ENCODE measurements around the gene LRCH2. TPM values are rescaled to one million over a fixed set of nuclear protein-coding genes. Genes with fewer than 3 reads are reported as not detected.

The LRCH2 gene
- total and polyA plus RNA-seq, 2 donors from 2014 or later, result 0.86 to 2.4 TPM

GRCh38 chrX:115134382-115134781 is 99.5 kb downstream of the LRCH2 start:
- Histone ChIP-seq H3K9ac (ENCODE audit: low read length in 3 of 3) (no peak overlapping the region), H3K27me3 (ENCODE audit: control insufficient read depth, insufficient read depth, low read length) (no peaks in the 10 kb centered on the region), H3K9me3 (ENCODE audit: control insufficient read depth in 2 of 3, insufficient read depth in 1 of 3, low read length in 3 of 3) (no peaks in the 10 kb centered on the region), H3K4me1 (ENCODE audit: control insufficient read depth in 2 of 3, insufficient read depth in 2 of 3, low read depth in 1 of 3, low read length in 3 of 3) (no peaks in the 10 kb centered on the region), H3K27ac (ENCODE audit: low read depth in 2 of 2, low read length in 2 of 2) (no peak overlapping the region), H3K36me3 (ENCODE audit: control insufficient read depth in 2 of 3, insufficient read depth in 3 of 3, low read length in 3 of 3) (no peaks in the 10 kb centered on the region), H3K4me3 (ENCODE audit: low read length in 3 of 3) (no peak overlapping the region)
- no peak for DNase-seq
- TF ChIP-seq, protein P1, sequence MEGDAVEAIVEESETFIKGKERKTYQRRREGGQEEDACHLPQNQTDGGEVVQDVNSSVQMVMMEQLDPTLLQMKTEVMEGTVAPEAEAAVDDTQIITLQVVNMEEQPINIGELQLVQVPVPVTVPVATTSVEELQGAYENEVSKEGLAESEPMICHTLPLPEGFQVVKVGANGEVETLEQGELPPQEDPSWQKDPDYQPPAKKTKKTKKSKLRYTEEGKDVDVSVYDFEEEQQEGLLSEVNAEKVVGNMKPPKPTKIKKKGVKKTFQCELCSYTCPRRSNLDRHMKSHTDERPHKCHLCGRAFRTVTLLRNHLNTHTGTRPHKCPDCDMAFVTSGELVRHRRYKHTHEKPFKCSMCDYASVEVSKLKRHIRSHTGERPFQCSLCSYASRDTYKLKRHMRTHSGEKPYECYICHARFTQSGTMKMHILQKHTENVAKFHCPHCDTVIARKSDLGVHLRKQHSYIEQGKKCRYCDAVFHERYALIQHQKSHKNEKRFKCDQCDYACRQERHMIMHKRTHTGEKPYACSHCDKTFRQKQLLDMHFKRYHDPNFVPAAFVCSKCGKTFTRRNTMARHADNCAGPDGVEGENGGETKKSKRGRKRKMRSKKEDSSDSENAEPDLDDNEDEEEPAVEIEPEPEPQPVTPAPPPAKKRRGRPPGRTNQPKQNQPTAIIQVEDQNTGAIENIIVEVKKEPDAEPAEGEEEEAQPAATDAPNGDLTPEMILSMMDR (IDR thresholded peaks at IDR 0.05; ENCODE audit: borderline replicate concordance, extremely low read depth, insufficient read depth), result no peak
- intact Hi-C loops (cut with DNase I), result no loop called here
- FAIRE-seq, result no peak

- no peaks in the 10 kb centered on the region for H3K27me3 ChIP-seq (ENCODE audit: control insufficient read depth, insufficient read depth, low read length)
- TF ChIP-seq, protein P1 (IDR thresholded peaks at IDR 0.05; ENCODE audit: borderline replicate concordance, extremely low read depth, insufficient read depth), result no peak
- H3K36me3 ChIP-seq (ENCODE audit: control insufficient read depth in 2 of 3, insufficient read depth in 3 of 3, low read length in 3 of 3), result no peaks in the 10 kb centered on the region
- H3K9me3 ChIP-seq (ENCODE audit: control insufficient read depth in 2 of 3, insufficient read depth in 1 of 3, low read length in 3 of 3), result no peaks in the 10 kb centered on the region
- no peak overlapping the region for H3K4me3 ChIP-seq (ENCODE audit: low read length in 3 of 3)
- no peaks in the 10 kb centered on the region for H3K4me1 ChIP-seq (ENCODE audit: control insufficient read depth in 2 of 3, insufficient read depth in 2 of 3, low read depth in 1 of 3, low read length in 3 of 3)
- intact Hi-C loops (cut with DNase I), result no loop called here
- DNase-seq, result no peak
- no peak overlapping the region for H3K9ac ChIP-seq (ENCODE audit: low read length in 3 of 3)
- no peak overlapping the region for H3K27ac ChIP-seq (ENCODE audit: low read depth in 2 of 2, low read length in 2 of 2)
- FAIRE-seq, result no peak
Measured at GRCh38 chrX:115112411-115112810, 121.5 kb downstream of the LRCH2 start.

DNA sequence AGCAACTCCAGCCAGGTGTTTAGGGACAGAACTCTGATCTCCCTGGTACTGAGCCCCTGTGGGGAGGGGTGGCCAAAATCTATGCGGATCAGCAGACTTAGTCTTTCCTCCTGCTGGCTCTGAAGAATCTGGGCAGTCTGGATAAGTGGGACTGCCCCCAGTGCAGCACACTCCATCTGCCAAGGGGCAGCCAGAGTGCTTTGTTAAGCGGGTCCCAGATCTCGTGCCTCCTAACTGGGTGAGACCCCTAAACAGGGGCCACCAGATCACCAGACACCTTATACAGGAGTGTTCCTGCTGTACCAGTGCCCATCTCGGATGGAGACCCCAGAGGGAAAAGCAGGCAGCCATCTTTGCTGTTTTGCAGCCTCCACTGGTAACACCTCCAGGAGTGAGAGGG is 135.0 kb downstream of the LRCH2 start:
- Histone ChIP-seq H3K36me3 (ENCODE audit: control insufficient read depth in 2 of 3, insufficient read depth in 3 of 3, low read length in 3 of 3) (no peaks in the 10 kb centered on the region), H3K27me3 (ENCODE audit: control insufficient read depth, insufficient read depth, low read length) (no peaks in the 10 kb centered on the region), H3K27ac (ENCODE audit: low read depth in 2 of 2, low read length in 2 of 2) (no peak overlapping the region), H3K4me1 (ENCODE audit: control insufficient read depth in 2 of 3, insufficient read depth in 2 of 3, low read depth in 1 of 3, low read length in 3 of 3) (no peaks in the 10 kb centered on the region), H3K9ac (ENCODE audit: low read length in 3 of 3) (no peak overlapping the region), H3K9me3 (ENCODE audit: control insufficient read depth in 2 of 3, insufficient read depth in 1 of 3, low read length in 3 of 3) (no peaks in the 10 kb centered on the region), H3K4me3 (ENCODE audit: low read length in 3 of 3) (no peak overlapping the region)
- no peak for DNase-seq
- no peak for FAIRE-seq
- TF ChIP-seq, protein P1 (IDR thresholded peaks at IDR 0.05; ENCODE audit: borderline replicate concordance, extremely low read depth, insufficient read depth), result no peak
- intact Hi-C loops (cut with DNase I), result no loop called here

GRCh38 chrX:115093191-115093590 is 140.7 kb downstream of the LRCH2 start:
- intact Hi-C loops (cut with DNase I), result no loop called here
- DNase-seq, result no peak
- no peaks in the 10 kb centered on the region for H3K4me1 ChIP-seq (ENCODE audit: control insufficient read depth in 2 of 3, insufficient read depth in 2 of 3, low read depth in 1 of 3, low read length in 3 of 3)
- no peak for FAIRE-seq
- TF ChIP-seq, protein P1 (IDR thresholded peaks at IDR 0.05; ENCODE audit: borderline replicate concordance, extremely low read depth, insufficient read depth), result no peak
- no peaks in the 10 kb centered on the region for H3K27me3 ChIP-seq (ENCODE audit: control insufficient read depth, insufficient read depth, low read length)
- H3K36me3 ChIP-seq (ENCODE audit: control insufficient read depth in 2 of 3, insufficient read depth in 3 of 3, low read length in 3 of 3), result no peaks in the 10 kb centered on the region
- H3K27ac ChIP-seq (ENCODE audit: low read depth in 2 of 2, low read length in 2 of 2), result no peak overlapping the region
- no peak overlapping the region for H3K4me3 ChIP-seq (ENCODE audit: low read length in 3 of 3)
- H3K9me3 ChIP-seq (ENCODE audit: control insufficient read depth in 2 of 3, insufficient read depth in 1 of 3, low read length in 3 of 3), result no peaks in the 10 kb centered on the region
- H3K9ac ChIP-seq (ENCODE audit: low read length in 3 of 3), result no peak overlapping the region
